WTC11 (cell line): ENCODE measurements around the gene ATG7.

ENCODE experiments used
- IRF2 ChIP-seq: sonication (generic); formaldehyde crosslinking; IDR thresholded peaks from 2 replicates; pipeline ENCODE4 v1.8.0; 2022; ENCODE audit warnings: low read depth, missing genetic modification reagents, borderline replicate concordance
- MXD4 ChIP-seq: fragments of 250-450 bp; sonication (Bioruptor Pico); IDR thresholded peaks from 2 replicates; pipeline ENCODE4 v1.8.0; 2021; ENCODE audit warnings: mild to moderate bottlenecking, moderate library complexity, borderline replicate concordance
- NR2C2 ChIP-seq: sonication (generic); formaldehyde crosslinking; IDR thresholded peaks from 2 replicates; pipeline ENCODE4 v1.8.0; 2022; ENCODE audit warnings: mild to moderate bottlenecking, missing genetic modification reagents
- SP1 ChIP-seq: sonication (generic); formaldehyde crosslinking; conservative IDR thresholded peaks from 2 replicates; pipeline ENCODE4 v1.8.1; 2022; ENCODE audit warnings: missing genetic modification reagents
- ZNF121 ChIP-seq: sonication (generic); formaldehyde crosslinking; IDR thresholded peaks from 2 replicates; pipeline ENCODE4 v1.8.0; 2023; ENCODE audit warnings: missing genetic modification reagents
- TF ChIP-seq, protein P1 (sequence below): fragments of 200-600 bp; IDR thresholded peaks from 2 replicates; pipeline ENCODE4 v1.8.0; 2022; ENCODE audit warnings: antibody characterized with exemption
- TF ChIP-seq, protein P2 (sequence below): sonication (generic); formaldehyde crosslinking; IDR thresholded peaks from 2 replicates; pipeline ENCODE4 v1.8.1; 2022; ENCODE audit warnings: mild to moderate bottlenecking, missing genetic modification reagents, moderate library complexity, borderline replicate concordance
- TF ChIP-seq, protein P3 (sequence below): sonication (generic); formaldehyde crosslinking; IDR thresholded peaks from 2 replicates; pipeline ENCODE4 v1.8.0; 2022; ENCODE audit warnings: mild to moderate bottlenecking, missing genetic modification reagents

DNA sequence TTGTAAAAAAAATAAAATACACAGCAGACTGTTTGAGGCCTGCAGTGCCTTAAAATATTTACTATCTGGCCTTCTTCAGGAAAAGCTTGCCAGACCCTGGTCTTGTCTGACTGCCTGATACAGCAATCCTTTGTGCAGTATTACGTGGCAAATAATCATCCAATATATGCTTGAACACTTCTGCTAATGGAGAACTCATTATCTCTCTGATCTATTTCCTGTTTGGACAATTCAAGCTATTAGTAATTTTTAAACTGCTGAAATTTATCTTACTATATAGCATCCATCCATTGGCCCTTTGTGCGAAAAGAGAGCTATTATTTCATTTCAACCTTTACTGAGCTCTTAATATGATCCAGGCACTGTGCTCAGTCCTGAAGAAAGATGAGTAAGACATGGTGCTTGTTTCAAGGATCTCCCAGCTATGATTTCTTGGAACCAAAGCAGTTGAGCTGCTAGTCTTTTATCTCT lies 15.9 kb downstream of the ATG7 start:
- TF ChIP-seq, protein P1, sequence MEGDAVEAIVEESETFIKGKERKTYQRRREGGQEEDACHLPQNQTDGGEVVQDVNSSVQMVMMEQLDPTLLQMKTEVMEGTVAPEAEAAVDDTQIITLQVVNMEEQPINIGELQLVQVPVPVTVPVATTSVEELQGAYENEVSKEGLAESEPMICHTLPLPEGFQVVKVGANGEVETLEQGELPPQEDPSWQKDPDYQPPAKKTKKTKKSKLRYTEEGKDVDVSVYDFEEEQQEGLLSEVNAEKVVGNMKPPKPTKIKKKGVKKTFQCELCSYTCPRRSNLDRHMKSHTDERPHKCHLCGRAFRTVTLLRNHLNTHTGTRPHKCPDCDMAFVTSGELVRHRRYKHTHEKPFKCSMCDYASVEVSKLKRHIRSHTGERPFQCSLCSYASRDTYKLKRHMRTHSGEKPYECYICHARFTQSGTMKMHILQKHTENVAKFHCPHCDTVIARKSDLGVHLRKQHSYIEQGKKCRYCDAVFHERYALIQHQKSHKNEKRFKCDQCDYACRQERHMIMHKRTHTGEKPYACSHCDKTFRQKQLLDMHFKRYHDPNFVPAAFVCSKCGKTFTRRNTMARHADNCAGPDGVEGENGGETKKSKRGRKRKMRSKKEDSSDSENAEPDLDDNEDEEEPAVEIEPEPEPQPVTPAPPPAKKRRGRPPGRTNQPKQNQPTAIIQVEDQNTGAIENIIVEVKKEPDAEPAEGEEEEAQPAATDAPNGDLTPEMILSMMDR, result no peak
- TF ChIP-seq NR2C2 (CRISPR knock-in tag) (no peak), IRF2 (CRISPR knock-in tag) (no peak), MXD4 (CRISPR knock-in tag) (no peak), SP1 (CRISPR knock-in tag) (no peak), ZNF121 (CRISPR knock-in tag) (no peak)
- TF ChIP-seq, protein P2, sequence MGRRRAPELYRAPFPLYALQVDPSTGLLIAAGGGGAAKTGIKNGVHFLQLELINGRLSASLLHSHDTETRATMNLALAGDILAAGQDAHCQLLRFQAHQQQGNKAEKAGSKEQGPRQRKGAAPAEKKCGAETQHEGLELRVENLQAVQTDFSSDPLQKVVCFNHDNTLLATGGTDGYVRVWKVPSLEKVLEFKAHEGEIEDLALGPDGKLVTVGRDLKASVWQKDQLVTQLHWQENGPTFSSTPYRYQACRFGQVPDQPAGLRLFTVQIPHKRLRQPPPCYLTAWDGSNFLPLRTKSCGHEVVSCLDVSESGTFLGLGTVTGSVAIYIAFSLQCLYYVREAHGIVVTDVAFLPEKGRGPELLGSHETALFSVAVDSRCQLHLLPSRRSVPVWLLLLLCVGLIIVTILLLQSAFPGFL, result no peak
- TF ChIP-seq, protein P3, sequence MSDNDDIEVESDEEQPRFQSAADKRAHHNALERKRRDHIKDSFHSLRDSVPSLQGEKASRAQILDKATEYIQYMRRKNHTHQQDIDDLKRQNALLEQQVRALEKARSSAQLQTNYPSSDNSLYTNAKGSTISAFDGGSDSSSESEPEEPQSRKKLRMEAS (CRISPR knock-in tag), result no peak
